Glutamatergic neuron (in vitro differentiated cells): ENCODE results near the gene CDH7. TPM values are rescaled to one million over a fixed set of nuclear protein-coding genes. Genes with fewer than 3 reads are reported as not detected.

Source experiments
- DNase-seq: peaks from one replicate; pipeline ENCODE4 v3.0.0; 2022
- H3K27ac Mint-ChIP-seq: one replicate; pipeline ENCODE4 v1.8.0; 2020; ENCODE audit warnings: mild to moderate bottlenecking, mixed read lengths, inconsistent platforms; ENCODE audit not compliant: unreplicated experiment
- H3K27me3 Mint-ChIP-seq: one replicate; pipeline ENCODE4 v1.8.0; 2020; ENCODE audit warnings: mild to moderate bottlenecking, moderate library complexity, mixed read lengths, inconsistent platforms; ENCODE audit not compliant: unreplicated experiment
- H3K36me3 Mint-ChIP-seq: one replicate; pipeline ENCODE4 v1.8.0; 2020; ENCODE audit warnings: mild to moderate bottlenecking, mixed read lengths, inconsistent platforms; ENCODE audit not compliant: unreplicated experiment
- H3K4me1 Mint-ChIP-seq: one replicate; pipeline ENCODE4 v1.8.0; 2020; ENCODE audit warnings: mild to moderate bottlenecking, low read depth, mixed read lengths, inconsistent platforms; ENCODE audit not compliant: unreplicated experiment
- H3K4me3 Mint-ChIP-seq: one replicate; pipeline ENCODE4 v1.8.0; 2020; ENCODE audit warnings: mild to moderate bottlenecking, mixed read lengths, inconsistent platforms; ENCODE audit not compliant: unreplicated experiment
- H3K9me3 Mint-ChIP-seq: one replicate; pipeline ENCODE4 v1.8.0; 2020; ENCODE audit warnings: mild to moderate bottlenecking, moderate library complexity, mixed read lengths, inconsistent platforms; ENCODE audit not compliant: unreplicated experiment
- CTCF ChIP-seq: fragments of 200-600 bp; sonication (generic); IDR thresholded peaks from one replicate; pipeline ENCODE4 v1.5.0; 2021; ENCODE audit not compliant: partially characterized antibody, unreplicated experiment
- total RNA-seq: library from RNA; stranded (reverse); fragmentation: NEBNext Ultra II Directional; extraction: Animal tissue kit (Norgen Biotek cat#: 25700); gene quantifications from one replicate; pipeline ENCODE4 v1.2.1, GENCODE V29; 2021; ENCODE audit not compliant: unreplicated experiment

CDH7 gene
- total RNA-seq, 1 donor from 2014 or later = 1.6 TPM

GRCh38 chr18:65791719-65792118, 40.9 kb downstream of the CDH7 start:
- no peak overlapping the region for H3K27ac Mint-ChIP-seq

GRCh38 chr18:65792456-65793074, 41.8 kb downstream of the CDH7 start:
- DNase-seq = no peak
- Mint-ChIP-seq H3K4me1 (no peaks in the 10 kb centered on the region), H3K9me3 (peaks cover 2% of the 10 kb centered on the region)

More at GRCh38 chr18:65791719-65792118, 40.9 kb downstream of the CDH7 start:
- Mint-ChIP-seq H3K27me3 (no peaks in the 10 kb centered on the region), H3K4me1 (no peaks in the 10 kb centered on the region), H3K9me3 (peaks cover 2% of the 10 kb centered on the region), H3K36me3 (no peaks in the 10 kb centered on the region), H3K4me3 (no peak overlapping the region)
- DNase-seq = no peak
- no peak for TF ChIP-seq CTCF

GRCh38 chr18:65808759-65809158, 57.9 kb downstream of the CDH7 start:
- Mint-ChIP-seq H3K36me3 (no peaks in the 10 kb centered on the region), H3K27me3 (peaks cover 4% of the 10 kb centered on the region), H3K9me3 (no peaks in the 10 kb centered on the region), H3K4me1 (peaks cover 7% of the 10 kb centered on the region), H3K4me3 (no peak overlapping the region), H3K27ac (no peak overlapping the region)
- no peak for TF ChIP-seq CTCF
- DNase-seq = no peak

More at GRCh38 chr18:65792456-65793074, 41.8 kb downstream of the CDH7 start:
- Mint-ChIP-seq H3K27ac (no peak overlapping the region), H3K4me3 (no peak overlapping the region), H3K27me3 (no peaks in the 10 kb centered on the region), H3K36me3 (no peaks in the 10 kb centered on the region)
- TF ChIP-seq CTCF = no peak

DNA sequence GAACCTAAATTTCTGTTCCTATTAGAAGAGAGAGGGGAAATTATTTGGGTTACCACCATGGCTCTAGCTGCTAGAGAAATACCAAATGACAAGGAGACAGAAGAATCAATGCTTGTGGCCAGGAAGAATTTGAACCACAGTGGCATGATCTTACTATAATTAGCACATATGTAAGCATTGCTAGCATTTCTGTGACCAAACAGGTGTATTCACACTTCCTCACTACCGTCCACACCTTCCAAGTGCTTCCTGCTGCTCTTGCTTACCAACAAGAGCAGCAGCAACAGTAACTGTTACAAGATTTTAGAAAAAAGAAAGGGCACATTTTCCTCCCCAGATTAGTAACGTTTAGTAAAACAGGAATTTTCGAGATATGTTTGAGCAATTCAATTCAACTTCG, 60.5 kb downstream of the CDH7 start:
- Mint-ChIP-seq H3K27ac (no peak overlapping the region), H3K36me3 (no peaks in the 10 kb centered on the region), H3K4me1 (peaks cover 7% of the 10 kb centered on the region), H3K27me3 (peaks cover 4% of the 10 kb centered on the region), H3K9me3 (no peaks in the 10 kb centered on the region), H3K4me3 (no peak overlapping the region)
- no peak for TF ChIP-seq CTCF
- no peak for DNase-seq

DNA sequence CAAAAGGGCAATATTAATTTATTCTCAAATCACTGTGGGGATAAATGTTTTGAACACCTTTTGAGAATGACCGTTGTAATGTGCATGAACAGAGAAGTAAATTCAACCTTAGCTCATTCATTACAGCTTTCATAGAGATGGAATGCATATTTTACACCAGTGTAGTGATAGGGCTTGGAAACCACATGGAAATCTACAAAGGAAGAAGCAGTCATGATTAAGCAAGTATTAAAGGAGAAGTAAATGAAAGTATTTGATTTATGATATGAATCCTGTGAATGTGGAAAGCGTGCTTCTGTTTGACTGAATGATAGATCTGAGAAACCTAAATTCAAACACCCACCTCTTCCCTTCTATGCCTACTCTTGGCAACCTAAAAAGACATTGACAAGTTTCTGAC, 64.7 kb downstream of the CDH7 start:
- Mint-ChIP-seq H3K27me3 (no peaks in the 10 kb centered on the region), H3K4me1 (no peaks in the 10 kb centered on the region), H3K36me3 (no peaks in the 10 kb centered on the region), H3K9me3 (no peaks in the 10 kb centered on the region), H3K4me3 (no peak overlapping the region), H3K27ac (no peak overlapping the region)
- TF ChIP-seq CTCF = no peak
- no peak for DNase-seq
